GM19238 (cell line): Measurements from ENCODE around the gene C5orf63.
"Not testable (repeated sequence)": the region's sequence is repeated elsewhere in the genome, so short reads cannot be mapped to it uniquely, and the experiment has no call there.

Source experiments
- DNase-seq: peaks from one replicate; pipeline ENCODE4 v3.0.0; 2011; ENCODE audit warnings: low spot score; ENCODE audit not compliant: insufficient read length

The C5orf63 gene

GRCh38 chr5:127009784-127010183 is 63.5 kb downstream of the C5orf63 start:
- no peak for DNase-seq

GRCh38 chr5:127008300-127008975 is 64.9 kb downstream of the C5orf63 start:
- no peak for DNase-seq

DNA sequence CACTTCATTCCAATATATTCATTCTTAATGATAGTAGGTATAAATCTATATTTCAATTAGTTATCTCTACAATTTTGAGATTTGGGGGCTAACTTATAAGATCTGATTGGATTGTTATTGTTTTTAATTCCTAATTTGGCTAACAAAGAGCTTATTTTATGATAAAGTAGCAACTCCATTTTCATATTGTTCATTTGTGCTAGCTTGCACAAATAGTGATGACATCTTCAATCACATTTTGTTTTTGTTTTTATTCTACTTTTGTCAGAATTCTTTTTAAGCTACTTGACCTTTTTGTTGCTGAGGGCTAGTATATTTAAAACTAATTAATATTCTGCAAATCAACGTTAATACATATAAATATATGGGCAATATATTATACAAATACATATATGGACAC is 65.8 kb downstream of the C5orf63 start:
- no peak for DNase-seq

DNA sequence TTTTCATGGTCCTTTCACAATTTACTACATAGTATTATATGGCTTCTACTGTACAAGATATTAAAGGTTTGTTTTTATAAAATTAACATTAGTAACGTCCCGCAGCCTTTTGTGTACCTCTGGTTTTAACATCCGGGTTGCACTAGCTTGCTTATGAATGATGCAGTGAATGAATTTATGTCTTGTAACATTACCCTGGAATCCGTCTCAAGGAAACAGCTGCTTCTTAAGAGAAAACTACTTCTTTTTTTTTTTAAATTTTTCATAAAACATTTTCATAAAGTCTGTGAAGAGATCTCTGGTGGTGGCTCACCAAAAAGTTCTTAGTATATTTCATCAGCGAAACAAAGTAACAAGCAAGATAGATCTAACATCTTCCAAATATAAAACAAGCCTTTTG is 66.6 kb downstream of the C5orf63 start:
- no peak for DNase-seq

GRCh38 chr5:127005282-127005681 is 68.0 kb downstream of the C5orf63 start:
- not testable (repeated sequence) for DNase-seq

- no peak for DNase-seq
These were observed 68.6 kb downstream of the C5orf63 start for GRCh38 chr5:127004721-127005120.

DNA sequence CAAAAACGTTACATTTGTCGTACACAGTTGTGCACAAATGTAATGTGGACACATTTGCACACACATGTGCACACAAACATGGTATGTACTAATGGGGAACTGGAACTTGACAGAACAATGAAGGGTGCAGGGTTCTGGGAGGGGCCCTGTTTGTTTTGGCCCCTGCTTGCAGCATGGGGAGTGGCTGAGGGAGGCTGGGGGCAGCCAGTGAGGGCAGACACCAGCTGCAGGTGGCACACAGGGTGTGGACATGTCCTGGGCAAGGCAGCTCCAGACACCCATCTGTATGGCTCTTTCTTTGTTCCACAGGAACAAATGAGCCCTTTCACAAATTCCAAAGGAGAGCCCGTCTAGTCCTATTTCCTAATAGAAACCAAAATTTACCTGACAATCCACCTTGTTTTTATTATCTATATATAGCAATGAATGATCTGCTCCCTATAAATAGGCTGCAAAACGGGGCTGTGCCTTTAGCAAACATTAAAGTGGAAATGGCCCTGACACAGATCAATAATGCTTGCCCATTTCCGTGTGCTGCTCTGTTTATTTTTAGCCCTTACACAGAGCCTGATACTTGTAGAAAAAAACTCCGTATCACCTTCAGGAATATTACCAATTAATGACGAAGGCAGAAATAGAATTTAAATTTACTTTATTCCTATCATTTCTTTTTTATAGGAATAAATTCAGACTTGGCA is 69.4 kb downstream of the C5orf63 start:
- no peak for DNase-seq

DNA sequence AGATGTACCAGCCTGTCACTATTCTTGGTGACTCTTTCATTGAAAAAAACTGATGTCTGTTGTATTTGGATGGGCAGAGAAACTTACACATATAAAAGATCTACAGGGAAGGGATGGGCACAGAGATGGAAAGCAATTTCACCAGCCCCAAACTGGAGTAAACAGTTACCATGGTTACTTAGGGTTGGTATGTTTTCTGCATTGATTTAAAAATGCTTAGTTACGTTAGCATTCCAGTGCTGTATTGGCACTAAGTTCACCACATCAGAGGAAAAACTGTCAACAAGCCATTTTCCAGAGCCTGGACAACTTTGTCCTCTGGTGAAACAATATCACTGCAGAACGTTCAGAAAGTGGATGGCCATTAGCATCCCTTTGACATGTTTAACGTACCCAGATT is 70.9 kb downstream of the C5orf63 start:
- no peak for DNase-seq

DNA sequence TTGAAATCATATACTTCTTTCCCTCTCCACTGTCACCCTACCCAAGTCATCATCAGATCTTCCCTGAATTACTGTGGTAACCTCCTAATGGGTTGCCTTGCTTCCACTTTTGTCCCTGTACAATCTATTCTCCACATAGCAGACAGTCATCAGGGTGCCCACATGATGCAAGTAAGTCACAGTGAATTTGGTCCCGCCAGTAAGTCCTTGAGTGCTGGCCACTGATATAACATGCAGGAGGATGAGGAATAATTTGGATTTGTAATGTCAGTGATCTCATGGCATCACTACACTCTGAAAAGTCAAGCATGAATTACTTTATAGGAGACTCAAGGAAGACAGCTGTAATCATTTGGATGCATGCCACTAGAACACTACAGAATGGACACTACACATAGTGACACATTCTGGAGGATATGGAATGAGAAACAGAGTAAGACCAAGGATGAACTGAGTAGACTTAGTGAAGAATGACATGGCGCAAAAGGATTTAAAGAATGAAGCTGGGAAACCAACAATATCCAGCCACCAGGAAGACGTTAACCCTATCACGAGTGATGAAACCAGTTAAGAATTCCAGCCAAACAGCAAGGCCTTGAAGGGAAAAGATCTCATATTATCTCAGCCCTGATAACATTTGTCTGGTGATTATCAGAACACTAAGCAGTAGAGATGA is 71.5 kb downstream of the C5orf63 start:
- DNase-seq = no peak
